HG02588 (cell line): ENCODE data around the gene PTK7.
"Not testable (repeated sequence)": the region's sequence is repeated elsewhere in the genome, so short reads cannot be mapped to it uniquely, and the experiment has no call there.

Experiments
- ATAC-seq: cut with Tn5 transposase; IDR thresholded peaks from one replicate; pipeline ENCODE4 v1.9.1; 2021; ENCODE audit warnings: mild to moderate bottlenecking, moderate library complexity; ENCODE audit not compliant: unreplicated experiment

The PTK7 gene

DNA sequence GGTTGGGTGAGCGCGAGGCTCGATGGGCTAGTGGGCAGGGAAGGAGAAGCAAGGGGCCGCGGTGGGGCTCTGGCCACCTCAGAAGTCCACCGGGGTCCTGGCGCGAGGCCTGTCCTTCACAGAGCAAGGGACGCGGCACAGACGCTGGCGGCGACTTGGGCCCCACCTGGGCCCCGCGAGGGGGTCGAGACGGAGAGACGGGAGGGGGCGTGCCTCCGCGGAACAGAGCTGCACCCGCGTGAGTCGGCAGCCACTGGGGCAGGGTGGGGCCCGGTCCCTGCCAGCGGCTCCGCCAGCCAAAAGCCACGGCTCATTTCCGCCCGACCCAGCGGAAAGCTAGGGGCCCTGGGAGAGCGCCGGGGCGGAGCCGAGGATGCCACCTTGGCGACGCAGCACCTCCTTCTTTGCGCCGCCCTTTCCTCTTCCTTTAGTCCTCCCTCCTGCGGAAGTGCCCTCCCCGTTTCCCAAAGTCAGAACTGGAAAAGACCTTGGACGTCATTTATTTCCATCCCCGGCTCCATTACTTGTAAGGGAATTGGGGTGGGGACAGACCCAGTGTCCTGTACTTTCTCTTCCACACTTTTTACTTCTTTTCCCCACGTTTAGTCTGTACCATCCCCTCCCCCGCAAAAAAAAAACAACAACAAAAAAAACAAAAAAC lies 22.4 kb upstream of the PTK7 start, which contains the start of gene CUL7:
CUL7 (minus strand) TSS at position 307 of the 661 bp plus-strand sequence. CDS start 1,063 bp downstream, outside the sequence.
- ATAC-seq = peak; percentile 82

DNA sequence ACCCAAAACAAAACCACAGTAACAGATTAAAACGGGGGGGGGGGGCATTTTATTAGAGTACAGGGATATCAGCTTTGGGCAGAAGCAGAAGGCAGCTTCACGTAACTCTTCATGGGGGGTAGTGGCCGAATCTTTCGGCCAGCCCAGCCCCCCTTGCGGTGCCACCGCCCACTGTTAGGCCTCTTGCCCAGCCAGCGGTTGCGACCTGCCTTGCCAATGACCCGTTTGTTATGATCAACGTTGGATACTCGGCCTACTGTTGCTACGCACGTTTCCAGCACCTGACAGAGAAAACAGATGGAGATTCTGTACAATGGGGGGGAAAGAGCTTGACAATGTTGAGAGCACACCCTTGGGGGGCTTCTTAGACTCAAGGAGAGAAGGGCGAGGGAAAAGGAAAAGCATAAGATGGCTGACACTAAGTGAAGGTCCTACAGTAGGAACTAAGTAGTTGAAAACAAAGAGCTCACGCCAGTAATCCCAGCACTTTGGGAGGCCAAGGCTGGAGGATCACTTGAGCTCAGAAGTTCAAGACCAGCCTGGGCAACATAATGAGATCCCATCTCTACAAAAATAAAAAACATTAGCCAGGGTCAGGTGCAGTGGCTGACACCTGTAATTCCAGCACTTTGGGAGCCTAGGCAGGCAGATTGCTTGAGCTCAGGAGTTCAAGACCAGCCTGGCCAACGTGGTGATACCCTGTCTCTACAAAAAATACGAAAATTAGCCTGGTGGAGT lies 21.7 kb upstream of the PTK7 start:
- ATAC-seq = no peak

DNA sequence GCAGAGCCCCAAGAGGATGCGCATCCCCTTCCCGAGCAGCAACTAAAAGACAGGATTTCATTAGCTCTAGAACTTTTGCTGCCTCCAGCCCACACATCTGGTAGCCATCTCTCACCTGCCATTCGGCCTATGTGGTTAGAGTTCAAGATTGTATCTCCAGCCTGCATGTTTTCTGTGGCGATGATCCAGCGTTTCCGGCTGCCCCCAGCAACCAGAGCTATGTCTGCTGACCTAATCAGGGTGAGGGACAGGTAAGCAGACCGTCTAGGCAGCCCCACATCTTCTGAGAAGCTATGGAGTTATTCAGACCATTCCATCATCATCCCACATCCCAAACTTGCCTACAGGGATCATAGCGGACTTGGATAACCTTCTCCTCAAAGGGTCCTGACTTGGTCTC lies 20.1 kb upstream of the PTK7 start:
- no peak for ATAC-seq

DNA sequence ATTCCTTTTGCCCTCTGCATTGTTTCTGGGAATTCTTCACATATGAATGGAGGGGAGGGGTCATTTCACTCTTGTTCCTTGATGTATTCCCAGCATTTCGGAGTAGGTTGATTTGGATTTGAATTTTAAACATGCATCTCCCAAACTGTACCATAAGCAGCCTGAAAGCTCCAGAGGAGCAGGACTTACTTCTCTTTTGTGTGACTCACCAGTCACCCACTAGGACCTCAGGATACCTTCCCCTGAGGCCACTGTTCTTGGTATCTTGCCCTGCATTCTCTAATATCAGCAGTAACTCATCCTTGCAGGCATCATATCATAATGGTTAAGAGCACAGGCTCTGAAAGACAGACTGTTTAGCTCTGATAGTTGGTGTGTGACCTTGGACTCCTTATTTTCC lies 17.6 kb upstream of the PTK7 start:
- no peak for ATAC-seq

DNA sequence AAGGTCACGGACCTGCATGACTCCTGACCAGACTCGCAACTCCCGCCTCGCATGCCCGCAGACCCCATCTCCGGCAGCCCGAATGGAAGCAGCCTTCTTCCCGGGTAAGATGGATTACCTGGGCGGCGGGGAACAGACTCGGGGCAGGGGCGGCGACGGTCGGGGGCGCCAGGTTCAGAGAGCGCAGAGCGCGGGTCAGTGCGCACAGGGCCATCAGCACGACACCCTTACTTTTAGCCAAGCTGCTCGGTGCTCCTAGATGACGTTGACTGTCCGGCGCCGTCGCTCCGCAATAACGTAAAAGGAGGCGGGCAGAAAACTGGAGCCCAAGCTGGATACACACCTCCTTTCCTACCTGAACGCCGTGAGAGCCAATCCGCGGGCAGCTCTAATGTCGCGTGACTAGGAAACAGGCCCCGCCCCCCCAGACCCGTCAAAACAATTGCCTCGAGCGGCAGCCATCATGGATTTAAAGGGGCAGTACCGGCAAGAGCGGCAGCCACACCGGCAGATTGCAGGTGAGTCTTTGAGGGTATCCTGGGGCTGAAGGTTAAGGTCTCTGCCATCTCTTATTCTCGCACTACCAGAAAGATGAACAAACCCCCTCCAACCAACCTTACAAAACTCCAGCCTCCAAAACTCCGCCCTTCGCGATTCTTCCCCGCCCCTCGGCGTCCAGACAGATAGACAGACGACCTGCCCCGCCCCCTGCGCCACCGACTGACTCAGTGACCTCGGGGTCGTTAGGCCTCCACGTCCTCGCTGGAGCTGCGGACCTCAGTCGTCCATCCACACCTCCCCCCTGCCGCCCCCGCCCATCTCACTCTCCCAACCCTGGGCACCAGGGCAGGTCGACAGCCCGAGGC lies 16.7 kb upstream of the PTK7 start, which contains the start of the genes KLC4 and MRPL2:
KLC4 (plus strand) TSS at position 464 of the 866 bp plus-strand sequence. CDS start 1,705 bp downstream, outside the sequence.
MRPL2 (minus strand) TSS at position 267 of the 866 bp plus-strand sequence; CDS start at position 214, 53 bp downstream.
- ATAC-seq = peak; percentile 86

DNA sequence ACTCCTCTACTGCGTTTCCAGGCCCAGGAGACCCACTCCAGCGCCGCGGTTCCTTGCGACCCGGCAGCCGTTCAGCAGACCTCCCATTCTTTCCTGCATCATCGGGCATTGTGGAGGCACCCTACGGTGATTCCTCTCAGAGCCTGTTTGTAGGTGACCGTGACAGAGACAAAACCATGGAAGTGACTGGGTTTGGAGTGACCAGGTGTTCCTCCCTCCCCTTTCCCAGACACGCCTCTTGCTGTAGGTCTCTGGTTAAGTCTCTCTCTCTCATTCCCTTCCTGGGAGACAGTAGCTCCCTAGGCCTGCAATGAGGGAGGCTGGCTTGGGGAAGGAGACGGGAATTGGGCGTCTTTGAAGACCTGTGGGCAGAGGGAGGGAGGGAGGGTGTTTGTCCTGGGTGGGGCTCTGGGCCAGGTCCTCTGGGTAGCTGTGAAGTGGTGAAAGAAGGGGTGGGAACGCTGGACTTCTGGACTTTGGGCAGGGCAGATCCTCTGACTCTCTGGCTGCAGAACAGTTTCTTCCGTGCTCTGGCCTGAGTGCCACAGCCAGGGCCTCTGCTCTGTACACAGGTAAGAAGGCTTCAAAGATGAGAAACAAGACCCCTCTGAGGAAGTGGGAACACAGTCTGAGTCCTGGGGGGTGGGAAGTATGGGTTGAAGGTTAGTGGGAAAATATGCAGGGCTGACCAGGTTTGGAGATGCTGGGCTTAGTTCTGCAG lies 15.9 kb upstream of the PTK7 start:
- no peak for ATAC-seq

DNA sequence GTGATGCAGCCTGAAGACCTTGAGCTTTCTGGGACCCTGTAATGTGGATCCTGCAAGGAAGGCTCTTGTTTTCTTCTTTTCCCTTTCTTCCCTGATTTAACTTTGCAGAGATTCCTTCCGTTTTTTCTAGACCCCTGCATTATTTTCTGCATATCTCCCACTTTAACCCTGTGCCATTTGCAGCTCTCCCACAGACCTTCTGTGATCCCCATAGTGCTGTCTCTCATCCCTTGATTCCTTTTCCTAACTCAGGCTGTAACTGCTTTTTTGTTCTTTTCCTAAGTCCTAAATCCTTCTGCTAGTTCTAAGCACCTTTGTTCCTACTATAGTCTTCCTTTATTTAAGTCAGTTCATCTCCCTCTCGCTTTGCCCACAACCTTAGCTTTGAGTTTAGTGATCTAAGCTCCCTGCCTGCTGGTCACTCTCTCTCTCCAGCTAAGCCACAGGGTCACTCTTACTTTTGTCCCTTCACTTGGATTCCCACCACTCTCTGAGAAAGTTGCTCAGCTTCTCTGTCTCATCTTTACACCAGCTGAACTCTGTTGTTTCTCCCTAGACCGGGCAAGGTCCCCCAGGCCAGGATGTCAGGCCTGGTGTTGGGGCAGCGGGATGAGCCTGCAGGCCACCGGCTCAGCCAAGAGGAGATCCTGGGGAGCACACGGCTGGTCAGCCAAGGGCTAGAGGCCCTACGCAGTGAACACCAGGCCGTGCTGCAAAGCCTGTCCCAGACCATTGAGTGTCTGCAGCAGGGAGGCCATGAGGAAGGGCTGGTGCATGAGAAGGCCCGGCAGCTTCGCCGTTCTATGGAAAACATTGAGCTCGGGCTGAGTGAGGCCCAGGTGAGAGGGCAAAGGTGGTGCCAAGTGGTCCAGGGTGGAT lies 15.1 kb upstream of the PTK7 start:
- ATAC-seq = no peak

DNA sequence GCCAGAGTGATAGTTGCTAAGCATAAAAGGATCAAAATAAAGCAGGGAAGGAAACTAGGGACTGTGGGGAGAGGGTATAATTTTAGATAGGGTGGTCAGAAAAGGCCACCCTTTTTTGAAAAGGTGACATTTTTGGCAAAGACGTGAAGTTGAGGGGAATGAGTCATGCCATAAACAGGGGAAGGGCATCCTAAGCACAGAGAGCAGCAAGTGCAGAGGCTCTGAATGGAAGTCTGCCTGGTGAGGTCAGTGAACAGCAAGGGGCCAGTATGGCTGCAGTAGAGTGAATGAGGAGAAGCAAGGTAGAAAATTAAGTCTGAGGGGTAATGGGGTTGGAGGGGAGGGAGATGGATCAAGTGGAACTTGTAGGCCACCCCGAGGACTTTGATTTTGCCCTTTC lies 14.3 kb upstream of the PTK7 start:
- ATAC-seq = no peak

DNA sequence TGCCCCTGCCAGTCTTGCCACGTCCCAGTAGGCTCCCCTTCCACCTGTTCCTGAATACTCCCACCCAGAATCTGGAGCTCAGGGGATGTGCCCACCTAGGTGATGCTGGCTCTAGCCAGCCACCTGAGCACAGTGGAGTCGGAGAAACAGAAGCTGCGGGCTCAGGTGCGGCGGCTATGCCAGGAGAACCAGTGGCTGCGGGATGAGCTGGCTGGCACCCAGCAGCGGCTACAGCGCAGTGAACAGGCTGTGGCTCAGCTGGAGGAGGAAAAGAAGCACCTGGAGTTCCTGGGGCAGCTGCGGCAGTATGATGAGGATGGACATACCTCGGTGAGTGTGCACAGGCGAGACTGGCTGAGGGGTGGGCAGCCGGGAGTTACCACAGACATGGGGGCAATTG lies 13.3 kb upstream of the PTK7 start:
- ATAC-seq = no peak

DNA sequence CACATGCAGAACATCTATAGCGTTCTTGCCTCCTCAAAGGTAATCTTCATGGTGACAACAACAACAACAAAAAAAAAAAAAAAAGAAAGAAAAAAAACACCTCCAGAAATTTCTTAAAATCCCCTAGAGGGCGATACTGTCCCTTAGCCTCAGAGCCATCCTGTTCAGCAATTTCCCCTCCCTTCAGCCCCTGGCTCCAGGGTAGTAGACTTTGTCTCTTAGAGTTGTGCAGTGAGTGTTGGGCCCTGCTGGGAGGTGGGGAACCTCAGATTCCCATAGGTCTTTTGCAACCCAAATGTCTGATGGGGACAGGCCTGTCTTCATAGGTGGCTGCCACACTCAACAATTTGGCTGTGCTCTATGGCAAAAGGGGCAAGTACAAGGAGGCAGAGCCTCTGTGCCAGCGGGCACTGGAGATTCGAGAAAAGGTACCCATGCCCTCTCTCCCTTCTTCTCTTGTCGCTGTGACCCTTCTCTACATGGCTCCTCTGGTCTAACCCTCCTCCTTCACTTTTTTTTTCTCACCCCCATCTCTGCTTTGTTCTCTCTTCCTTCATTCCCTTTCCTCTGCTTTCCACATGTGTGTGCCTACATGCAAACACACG lies 6.0 kb upstream of the PTK7 start:
- ATAC-seq = no peak

DNA sequence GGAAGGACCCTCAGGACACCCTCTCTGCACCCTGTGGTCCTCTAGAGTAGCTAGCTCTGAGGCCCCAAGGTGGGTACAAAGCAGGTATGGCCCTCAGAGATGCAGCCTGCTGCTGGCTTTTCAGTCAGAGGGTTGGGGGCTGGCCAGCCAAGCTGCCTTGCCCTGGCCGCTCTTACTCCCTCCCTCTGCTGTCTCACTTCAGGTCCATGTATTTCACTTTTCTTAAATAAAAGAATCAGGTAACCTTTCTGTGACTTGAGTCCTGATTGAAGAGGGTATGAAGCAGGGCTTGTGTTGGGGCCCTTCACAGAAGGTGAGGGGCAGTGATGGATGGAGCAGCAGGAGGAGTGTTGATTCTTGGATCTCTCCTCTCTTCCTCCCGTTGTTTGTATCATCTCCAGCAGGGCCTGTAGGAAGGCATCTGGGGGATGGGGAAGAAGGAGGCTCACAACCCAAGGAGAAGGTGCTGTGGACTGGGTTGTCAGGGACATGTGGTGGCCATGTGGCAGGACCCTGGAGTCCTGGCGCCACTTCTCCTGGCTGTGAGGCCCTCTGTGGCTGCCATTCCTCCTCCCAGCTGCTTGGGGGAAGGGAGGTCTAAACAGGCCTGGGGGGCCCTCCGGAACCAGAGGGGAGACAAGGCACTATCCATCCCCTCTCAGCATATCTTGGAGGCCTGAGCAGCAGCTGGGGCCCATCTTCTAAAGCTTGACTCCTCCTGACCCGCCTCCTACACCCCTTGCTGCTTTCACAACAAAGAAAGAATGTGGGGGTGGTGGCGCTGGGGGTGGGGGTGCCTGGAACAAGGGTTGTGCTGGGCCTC lies 1.1 kb upstream of the PTK7 start:
- ATAC-seq = no peak

DNA sequence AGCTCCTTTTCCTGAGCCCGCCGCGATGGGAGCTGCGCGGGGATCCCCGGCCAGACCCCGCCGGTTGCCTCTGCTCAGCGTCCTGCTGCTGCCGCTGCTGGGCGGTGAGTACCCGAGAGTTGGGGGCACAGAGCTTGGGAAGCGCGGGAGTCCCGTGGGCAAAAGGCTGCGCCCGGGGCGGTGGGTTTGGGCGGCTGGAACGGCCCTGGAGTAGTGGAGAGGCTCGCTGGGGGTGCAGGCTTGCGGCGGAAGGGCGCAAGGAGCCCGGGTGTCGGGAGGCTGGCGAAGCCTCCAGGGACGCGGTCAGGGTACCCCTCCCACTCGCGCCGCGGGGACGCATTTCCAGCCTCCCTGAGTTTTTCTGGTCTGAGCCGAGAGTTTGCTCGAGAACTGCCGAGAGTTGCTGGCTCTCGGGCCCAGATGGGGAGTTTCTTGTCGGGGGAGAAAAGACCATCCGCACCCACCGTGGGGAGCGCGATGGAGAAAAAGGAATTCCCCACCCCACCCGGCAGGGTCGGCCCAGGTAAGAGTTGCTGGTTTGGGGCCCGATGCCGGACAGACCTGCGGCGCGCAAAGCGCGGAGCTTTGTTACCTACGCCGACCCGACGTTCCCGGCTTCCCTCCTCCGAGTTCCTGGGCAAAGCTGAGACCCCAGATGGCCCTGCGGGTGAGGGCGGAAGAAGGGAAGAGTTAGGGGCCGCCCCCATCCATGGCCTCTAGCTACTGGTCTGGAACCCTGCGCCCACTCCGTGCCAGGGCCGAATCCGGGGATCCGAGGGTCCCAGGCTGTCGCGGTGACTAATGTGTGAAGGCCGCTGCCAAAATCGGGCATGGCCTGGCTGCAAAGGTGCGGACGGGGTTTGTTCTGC lies 584 bp downstream of the PTK7 start:
- ATAC-seq = no peak

DNA sequence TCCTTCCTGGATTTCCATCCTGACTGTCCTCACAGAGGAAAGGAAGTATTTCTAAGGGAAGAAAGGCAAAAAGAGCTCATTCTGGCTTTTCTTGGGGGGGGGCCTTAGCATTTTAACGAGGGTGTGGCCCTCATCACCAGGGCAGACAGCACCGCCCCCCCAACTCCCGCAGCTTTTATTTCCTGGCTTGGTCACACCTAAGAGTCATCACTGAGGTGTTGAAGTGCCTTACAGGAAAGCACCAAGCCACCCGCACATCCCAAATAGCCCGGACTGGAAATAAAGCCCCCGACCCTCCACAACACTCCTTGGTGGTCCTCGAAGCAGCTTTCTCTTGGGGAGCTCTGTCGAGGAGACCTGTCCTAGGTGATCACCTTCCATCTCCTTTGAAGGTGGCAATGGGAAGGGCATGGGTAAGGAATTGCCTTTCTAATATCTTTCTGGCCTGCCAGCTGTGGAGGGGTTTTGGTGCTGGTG lies 1.3 kb downstream of the PTK7 start:
- no peak for ATAC-seq

DNA sequence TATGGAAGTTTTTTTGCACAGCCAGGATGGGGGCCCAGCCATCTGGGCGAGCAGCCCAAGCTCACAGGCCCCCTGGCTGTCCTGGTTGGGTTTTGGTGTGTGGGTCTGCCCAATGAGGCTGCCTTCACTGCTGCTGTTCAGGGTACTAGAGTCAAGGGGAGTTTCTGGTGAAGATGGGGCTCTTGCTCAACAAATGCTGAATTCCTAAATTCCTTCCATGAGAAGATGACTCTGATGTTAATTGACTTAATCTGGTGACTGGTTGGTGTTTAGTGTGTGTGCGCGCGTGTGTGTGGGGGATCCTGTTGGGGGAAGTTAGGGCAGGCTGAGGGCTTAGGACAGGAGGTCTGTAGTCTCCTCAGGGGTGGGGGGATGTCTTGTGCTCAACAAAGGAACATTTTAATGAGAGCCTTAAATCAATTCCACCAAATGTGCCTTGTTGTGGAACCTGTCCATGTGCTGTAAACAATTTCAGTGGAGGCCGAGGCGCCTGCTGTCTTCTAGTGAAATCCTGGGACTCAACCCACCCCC lies 1.9 kb downstream of the PTK7 start:
- ATAC-seq = no peak

DNA sequence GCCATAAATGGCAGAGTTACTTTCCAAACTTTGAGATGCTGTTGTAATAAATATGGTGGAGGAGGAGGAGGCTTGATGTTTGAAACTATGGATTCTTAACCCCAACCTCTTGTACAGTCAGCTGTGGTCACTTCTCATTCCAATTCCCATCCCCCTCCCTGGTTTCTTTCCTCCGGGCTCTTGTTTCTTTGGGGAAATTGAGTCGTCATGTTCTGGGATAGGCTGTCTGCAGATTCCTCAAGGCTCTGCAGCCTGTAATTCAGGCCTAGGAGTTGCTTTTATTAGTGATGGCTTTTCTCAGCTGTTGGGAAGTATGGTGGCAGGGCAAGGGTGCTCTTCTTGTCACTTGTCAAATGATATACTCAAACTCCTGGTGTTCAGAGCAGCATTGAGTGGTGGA lies 2.6 kb downstream of the PTK7 start:
- no peak for ATAC-seq

DNA sequence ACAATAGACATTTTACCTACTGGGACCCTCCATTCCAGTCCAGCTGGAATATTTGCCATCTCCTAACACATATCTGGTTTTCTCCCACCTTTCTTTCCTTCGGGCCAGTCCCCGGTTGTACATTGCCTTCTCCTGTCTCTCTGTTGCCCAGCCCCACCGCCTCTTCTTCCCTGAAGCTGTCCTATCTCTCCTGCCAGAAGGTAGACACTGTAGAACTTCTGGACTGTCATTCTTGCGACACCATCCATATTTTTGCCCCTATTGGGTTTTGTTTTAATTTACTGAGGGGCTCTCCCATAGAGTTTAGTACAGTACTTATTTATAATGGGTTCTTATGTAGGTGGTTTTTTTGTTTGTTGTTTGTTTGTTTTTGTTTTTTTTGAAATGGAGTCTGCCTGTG lies 4.9 kb downstream of the PTK7 start:
- ATAC-seq = no peak

DNA sequence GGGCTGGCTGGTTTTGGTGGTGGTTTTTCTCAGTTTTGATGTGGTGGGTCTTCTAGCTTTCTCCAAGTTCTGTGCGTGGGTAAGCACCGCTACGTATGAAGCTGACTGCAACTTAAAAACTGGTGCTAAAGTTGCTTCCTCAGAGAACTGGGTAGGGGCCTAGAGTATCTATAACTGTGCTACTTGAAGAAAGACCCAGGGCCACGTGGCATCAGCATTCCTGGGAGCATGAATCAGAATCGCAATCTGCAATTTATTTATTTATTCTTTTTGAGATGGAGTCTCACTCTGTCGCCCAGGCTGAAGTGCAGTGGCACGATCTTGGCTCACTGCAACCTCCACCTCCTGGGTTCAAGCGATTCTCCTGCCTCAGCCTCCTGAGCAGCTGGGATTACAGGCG lies 5.8 kb downstream of the PTK7 start:
- not testable (repeated sequence) for ATAC-seq
